ENCODE data around the gene HPCA.
"Not testable (repeated sequence)": the region's sequence is repeated elsewhere in the genome, so short reads cannot be mapped to it uniquely, and the experiment has no call there.

HPCA gene

GRCh38 chr1:32902535-32902920 is 16.2 kb downstream of the HPCA start:
- Histone ChIP-seq H3K27me3 (ENCODE audit: control insufficient read depth, insufficient read depth, low read length) (no peaks in the 10 kb centered on the region), H3K9me3 (ENCODE audit: control insufficient read depth, low read length) (no peaks in the 10 kb centered on the region), H3K4me2 (ENCODE audit: low read length) (no peak overlapping the region), H3K27ac (no peak overlapping the region), H3K36me3 (ENCODE audit: control insufficient read depth, insufficient read depth, low read length) (no peaks in the 10 kb centered on the region), H2AFZ (no peak overlapping the region), H3K9ac (no peak overlapping the region), H3K4me3 (ENCODE audit: low read depth, low read length) (no peak overlapping the region), H3K79me2 (no peaks in the 10 kb centered on the region), H3K4me1 (no peaks in the 10 kb centered on the region)
- no peak for TF ChIP-seq CTCF (IDR thresholded peaks at IDR 0.05)

GRCh38 chr1:32903991-32904785 is 17.9 kb downstream of the HPCA start:
- no peak for TF ChIP-seq CTCF (IDR thresholded peaks at IDR 0.05)
- no peaks in the 10 kb centered on the region for H3K4me1 ChIP-seq
- H3K27me3 ChIP-seq (ENCODE audit: control insufficient read depth, insufficient read depth, low read length), result no peaks in the 10 kb centered on the region
- no peak overlapping the region for H3K9ac ChIP-seq
- H3K4me3 ChIP-seq (ENCODE audit: low read depth, low read length), result no peak overlapping the region
- H3K4me2 ChIP-seq (ENCODE audit: low read length), result no peak overlapping the region
- H3K27ac ChIP-seq, result no peak overlapping the region
- H3K36me3 ChIP-seq (ENCODE audit: control insufficient read depth, insufficient read depth, low read length), result no peaks in the 10 kb centered on the region
- H2AFZ ChIP-seq, result no peak overlapping the region
- no peaks in the 10 kb centered on the region for H3K79me2 ChIP-seq
- H3K9me3 ChIP-seq (ENCODE audit: control insufficient read depth, low read length), result no peaks in the 10 kb centered on the region

- no peak overlapping the region for H2AFZ ChIP-seq
These were observed 18.5 kb downstream of the HPCA start for GRCh38 chr1:32904797-32905196.

GRCh38 chr1:32905588-32905987 is 19.3 kb downstream of the HPCA start:
- not testable (repeated sequence) for H3K27ac ChIP-seq

More at GRCh38 chr1:32904797-32905196, 18.5 kb downstream of the HPCA start:
- H3K79me2 ChIP-seq, result no peaks in the 10 kb centered on the region
- H3K27me3 ChIP-seq (ENCODE audit: control insufficient read depth, insufficient read depth, low read length), result no peaks in the 10 kb centered on the region
- H3K9ac ChIP-seq, result no peak overlapping the region
- no peak overlapping the region for H3K4me3 ChIP-seq (ENCODE audit: low read depth, low read length)
- no peaks in the 10 kb centered on the region for H3K36me3 ChIP-seq (ENCODE audit: control insufficient read depth, insufficient read depth, low read length)
- no peak for TF ChIP-seq CTCF (IDR thresholded peaks at IDR 0.05)
- no peak overlapping the region for H3K4me2 ChIP-seq (ENCODE audit: low read length)
- H3K9me3 ChIP-seq (ENCODE audit: control insufficient read depth, low read length), result no peaks in the 10 kb centered on the region
- H3K4me1 ChIP-seq, result no peaks in the 10 kb centered on the region
- no peak overlapping the region for H3K27ac ChIP-seq

GRCh38 chr1:32906654-32907053 is 20.4 kb downstream of the HPCA start:
- no peak overlapping the region for H3K4me3 ChIP-seq (ENCODE audit: low read depth, low read length)

More at GRCh38 chr1:32905588-32905987, 19.3 kb downstream of the HPCA start:
- H3K4me1 ChIP-seq; H3K79me2 ChIP-seq; H3K4me2 ChIP-seq (ENCODE audit: low read length); H3K9ac ChIP-seq; H3K4me3 ChIP-seq (ENCODE audit: low read depth, low read length); H3K9me3 ChIP-seq (ENCODE audit: control insufficient read depth, low read length); H3K27me3 ChIP-seq (ENCODE audit: control insufficient read depth, insufficient read depth, low read length); H2AFZ ChIP-seq; H3K36me3 ChIP-seq (ENCODE audit: control insufficient read depth, insufficient read depth, low read length): not testable (repeated sequence)

More at GRCh38 chr1:32906654-32907053, 20.4 kb downstream of the HPCA start:
- no peak overlapping the region for H2AFZ ChIP-seq
- no peaks in the 10 kb centered on the region for H3K9me3 ChIP-seq (ENCODE audit: control insufficient read depth, low read length)
- H3K27ac ChIP-seq, result no peak overlapping the region
- no peak overlapping the region for H3K9ac ChIP-seq
- no peak for TF ChIP-seq CTCF (IDR thresholded peaks at IDR 0.05)
- H3K36me3 ChIP-seq (ENCODE audit: control insufficient read depth, insufficient read depth, low read length), result no peaks in the 10 kb centered on the region
- no peak overlapping the region for H3K4me2 ChIP-seq (ENCODE audit: low read length)
- no peaks in the 10 kb centered on the region for H3K27me3 ChIP-seq (ENCODE audit: control insufficient read depth, insufficient read depth, low read length)
- no peaks in the 10 kb centered on the region for H3K79me2 ChIP-seq
- H3K4me1 ChIP-seq, result no peaks in the 10 kb centered on the region
